ENCODE data around the gene PELI3.

PELI3 gene

GRCh38 chr11:66495401-66495854, 28.7 kb downstream of the PELI3 start:
- Histone ChIP-seq H3K4me1 (ENCODE audit: control insufficient read depth in 5 of 5, insufficient read depth in 5 of 5, low read length in 5 of 5) (no peaks in the 10 kb centered on the region), H3K9ac (ENCODE audit: low read length in 5 of 5) (no peak overlapping the region), H3K9me3 (ENCODE audit: control insufficient read depth in 5 of 5, low read length in 5 of 5) (no peaks in the 10 kb centered on the region), H3K27ac (ENCODE audit: low read depth, low read length) (no peak overlapping the region), H3K4me3 (ENCODE audit: low read depth in 1 of 5, low read length in 5 of 5) (no peak overlapping the region), H3K36me3 (ENCODE audit: control insufficient read depth in 5 of 5, insufficient read depth in 5 of 5, low read length in 5 of 5) (peaks cover 0 to 83% (median 46%) of the 10 kb centered on the region in 5 donors), H3K27me3 (ENCODE audit: control insufficient read depth in 5 of 5, insufficient read depth in 4 of 5, low read length in 5 of 5) (no peaks in the 10 kb centered on the region)

DNA sequence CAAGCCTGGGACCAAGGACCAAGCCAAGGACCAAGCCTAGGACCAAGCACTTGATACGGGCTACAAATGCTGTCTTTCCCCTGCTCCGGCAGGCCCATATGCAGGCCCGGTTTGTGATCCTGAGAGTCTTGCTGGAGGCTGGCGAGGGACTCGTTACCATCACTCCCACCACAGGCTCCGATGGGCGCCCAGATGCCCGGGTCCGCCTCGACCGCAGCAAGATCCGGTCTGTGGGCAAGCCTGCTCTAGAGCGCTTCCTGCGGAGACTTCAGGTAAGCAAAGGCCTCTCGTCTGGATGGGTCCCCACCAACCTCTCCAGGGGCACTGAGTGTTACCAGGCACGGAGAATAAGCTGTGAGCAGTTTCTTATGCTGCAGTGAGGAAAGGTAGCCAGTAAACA, 30.5 kb downstream of the PELI3 start:
- no peak overlapping the region for H3K9ac ChIP-seq (ENCODE audit: low read length in 5 of 5)
- H3K27ac ChIP-seq (ENCODE audit: low read depth, low read length): no peak overlapping the region
- no peaks in the 10 kb centered on the region for H3K27me3 ChIP-seq (ENCODE audit: control insufficient read depth in 5 of 5, insufficient read depth in 4 of 5, low read length in 5 of 5)
- H3K36me3 ChIP-seq (ENCODE audit: control insufficient read depth in 5 of 5, insufficient read depth in 5 of 5, low read length in 5 of 5): peaks cover 0 to 69% (median 39%) of the 10 kb centered on the region in 5 donors
- H3K4me1 ChIP-seq (ENCODE audit: control insufficient read depth in 5 of 5, insufficient read depth in 5 of 5, low read length in 5 of 5): no peaks in the 10 kb centered on the region
- no peaks in the 10 kb centered on the region for H3K9me3 ChIP-seq (ENCODE audit: control insufficient read depth in 5 of 5, low read length in 5 of 5)
- no peak overlapping the region for H3K4me3 ChIP-seq (ENCODE audit: low read depth in 1 of 5, low read length in 5 of 5)

DNA sequence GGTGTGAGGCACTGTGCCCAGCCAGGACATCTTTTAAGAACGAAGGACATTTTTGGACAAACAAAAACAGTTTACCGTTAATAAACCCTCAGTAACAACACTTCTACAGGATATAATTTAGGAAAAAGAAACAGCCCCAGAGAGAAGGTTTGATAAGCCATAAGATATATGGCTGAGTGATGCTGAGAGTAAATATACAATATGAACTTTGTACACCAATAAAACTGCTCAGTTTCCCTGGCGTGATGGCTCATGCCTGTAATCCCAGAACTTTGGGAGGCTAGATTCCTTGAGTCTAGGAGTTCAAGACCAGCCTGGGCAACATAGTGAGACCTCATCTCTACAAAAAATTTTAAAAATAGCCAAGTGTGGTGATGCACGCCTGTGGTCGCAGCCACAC, 31.8 kb downstream of the PELI3 start:
- Histone ChIP-seq H3K36me3 (ENCODE audit: control insufficient read depth in 5 of 5, insufficient read depth in 5 of 5, low read length in 5 of 5) (peaks cover 0 to 56% (median 27%) of the 10 kb centered on the region in 5 donors), H3K9ac (ENCODE audit: low read length in 5 of 5) (no peak overlapping the region)

DNA sequence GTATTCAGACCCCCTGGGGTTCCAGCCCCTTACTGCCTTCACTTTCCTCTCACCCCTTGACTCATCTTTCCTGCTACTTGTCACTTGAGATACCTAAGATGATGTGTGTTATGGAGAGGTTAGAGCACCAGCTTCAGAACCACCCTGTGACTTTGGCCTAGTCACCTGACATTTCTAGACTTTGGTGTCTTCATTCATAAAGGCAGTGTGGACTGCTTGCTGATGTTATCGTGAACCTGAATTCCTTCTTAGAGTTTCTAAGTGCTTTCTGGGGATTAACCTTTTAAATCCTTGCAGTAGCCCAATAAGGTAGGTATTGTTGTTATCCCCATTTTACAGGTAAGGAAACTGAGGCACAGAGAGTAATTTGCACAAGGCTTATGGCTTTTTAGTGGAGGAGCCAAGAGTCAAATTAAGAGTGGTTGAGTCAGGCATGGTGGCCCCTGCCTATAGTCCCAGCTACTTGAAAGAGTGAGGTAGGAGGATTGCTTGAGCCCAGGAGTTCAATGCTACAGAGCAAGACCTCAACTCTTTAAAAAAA, 38.6 kb downstream of the PELI3 start:
- H3K27ac ChIP-seq (ENCODE audit: low read depth, low read length): no peak overlapping the region
- H3K4me3 ChIP-seq (ENCODE audit: low read depth in 1 of 5, low read length in 5 of 5): no peak overlapping the region
- H3K36me3 ChIP-seq (ENCODE audit: control insufficient read depth in 5 of 5, insufficient read depth in 5 of 5, low read length in 5 of 5): peaks cover 3 to 25% (median 17%) of the 10 kb centered on the region in 5 donors
- H3K9me3 ChIP-seq (ENCODE audit: control insufficient read depth in 5 of 5, low read length in 5 of 5): no peaks in the 10 kb centered on the region
- no peaks in the 10 kb centered on the region for H3K27me3 ChIP-seq (ENCODE audit: control insufficient read depth in 5 of 5, insufficient read depth in 4 of 5, low read length in 5 of 5)
- no peak overlapping the region for H3K9ac ChIP-seq (ENCODE audit: low read length in 5 of 5)
- peaks cover 0 to 4% (median 3%) of the 10 kb centered on the region in 5 donors for H3K4me1 ChIP-seq (ENCODE audit: control insufficient read depth in 5 of 5, insufficient read depth in 5 of 5, low read length in 5 of 5)

More for the DNA sequence above, 31.8 kb downstream of the PELI3 start:
- Histone ChIP-seq H3K27ac (ENCODE audit: low read depth, low read length) (no peak overlapping the region), H3K4me1 (ENCODE audit: control insufficient read depth in 5 of 5, insufficient read depth in 5 of 5, low read length in 5 of 5) (no peaks in the 10 kb centered on the region), H3K27me3 (ENCODE audit: control insufficient read depth in 5 of 5, insufficient read depth in 4 of 5, low read length in 5 of 5) (no peaks in the 10 kb centered on the region), H3K4me3 (ENCODE audit: low read depth in 1 of 5, low read length in 5 of 5) (no peak overlapping the region), H3K9me3 (ENCODE audit: control insufficient read depth in 5 of 5, low read length in 5 of 5) (no peaks in the 10 kb centered on the region)

DNA sequence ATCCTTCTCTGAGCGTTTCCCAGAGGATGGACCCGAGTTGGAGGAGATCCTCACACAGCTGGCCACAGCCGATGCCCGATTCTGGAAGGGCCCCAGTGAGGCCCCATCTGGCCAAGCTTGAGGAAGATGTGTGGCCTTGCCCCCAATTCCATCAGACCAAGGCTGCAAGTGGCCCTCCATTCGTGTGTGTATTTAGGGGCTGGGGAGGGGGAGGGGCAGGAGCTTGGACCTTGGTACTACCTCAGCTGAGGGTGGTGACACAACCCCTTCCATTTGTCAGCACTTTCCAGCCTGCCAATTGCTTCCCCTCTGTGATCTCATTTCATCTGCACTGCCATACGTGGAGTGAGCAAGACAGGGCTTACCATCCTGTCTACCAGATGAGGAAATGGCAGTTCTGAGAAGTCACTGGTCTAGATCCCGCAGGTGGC, 42.4 kb downstream of the PELI3 start:
- no peak overlapping the region for H3K27ac ChIP-seq (ENCODE audit: low read depth, low read length)
- H3K9me3 ChIP-seq (ENCODE audit: control insufficient read depth in 5 of 5, low read length in 5 of 5): no peaks in the 10 kb centered on the region
- H3K9ac ChIP-seq (ENCODE audit: low read length in 5 of 5): no peak overlapping the region
- peaks cover 3 to 25% (median 18%) of the 10 kb centered on the region in 5 donors for H3K36me3 ChIP-seq (ENCODE audit: control insufficient read depth in 5 of 5, insufficient read depth in 5 of 5, low read length in 5 of 5)
- H3K4me1 ChIP-seq (ENCODE audit: control insufficient read depth in 5 of 5, insufficient read depth in 5 of 5, low read length in 5 of 5): peaks cover 3 to 15% (median 14%) of the 10 kb centered on the region in 5 donors
- no peak overlapping the region for H3K4me3 ChIP-seq (ENCODE audit: low read depth in 1 of 5, low read length in 5 of 5)
- H3K27me3 ChIP-seq (ENCODE audit: control insufficient read depth in 5 of 5, insufficient read depth in 4 of 5, low read length in 5 of 5): no peaks in the 10 kb centered on the region

DNA sequence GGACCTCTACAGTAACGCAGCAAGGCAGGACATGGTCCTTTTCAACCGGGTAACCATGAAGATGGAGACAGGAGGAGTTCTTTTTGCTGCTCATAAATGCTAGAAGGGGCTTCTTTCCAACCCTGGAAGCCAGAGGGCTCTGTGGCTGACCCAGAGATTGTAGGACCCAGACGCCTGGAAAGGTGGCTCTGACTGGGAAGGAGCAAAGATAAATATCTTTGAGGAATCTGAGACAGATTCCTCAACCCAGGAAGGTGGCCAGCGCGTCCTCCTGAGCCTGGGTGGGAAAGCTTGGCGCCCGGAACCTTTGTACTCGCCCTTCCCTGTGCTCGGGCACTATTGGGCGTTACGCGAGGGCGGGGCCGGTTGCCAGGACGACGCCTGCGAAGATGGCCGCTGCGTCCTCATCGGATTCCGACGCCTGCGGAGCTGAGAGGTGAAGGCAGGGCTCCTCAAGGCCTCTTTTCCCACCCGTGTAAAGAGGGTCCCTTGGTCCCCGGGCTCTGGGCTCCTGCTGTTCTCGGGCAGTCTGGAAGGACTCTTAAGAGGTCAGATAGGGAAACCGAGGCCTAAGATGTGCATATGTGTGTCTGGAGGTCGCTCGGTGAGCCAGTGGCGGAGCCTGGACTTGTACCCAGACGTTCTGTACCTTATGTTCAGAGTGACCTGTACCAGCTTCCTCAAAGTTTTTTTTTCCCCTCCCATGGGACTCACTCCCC, 43.7 kb downstream of the PELI3 start, which contains the start of gene BBS1:
Gene BBS1 (plus strand): TSS at position 365 of the 719 bp plus-strand sequence. CDS start 25 bp downstream, at position 390.
- peak within 1 kb of the TSS; percentile 37 for H3K27ac ChIP-seq (ENCODE audit: low read depth, low read length)
- peaks cover 3 to 15% (median 14%) of the 10 kb centered on the region in 5 donors for H3K4me1 ChIP-seq (ENCODE audit: control insufficient read depth in 5 of 5, insufficient read depth in 5 of 5, low read length in 5 of 5)

DNA sequence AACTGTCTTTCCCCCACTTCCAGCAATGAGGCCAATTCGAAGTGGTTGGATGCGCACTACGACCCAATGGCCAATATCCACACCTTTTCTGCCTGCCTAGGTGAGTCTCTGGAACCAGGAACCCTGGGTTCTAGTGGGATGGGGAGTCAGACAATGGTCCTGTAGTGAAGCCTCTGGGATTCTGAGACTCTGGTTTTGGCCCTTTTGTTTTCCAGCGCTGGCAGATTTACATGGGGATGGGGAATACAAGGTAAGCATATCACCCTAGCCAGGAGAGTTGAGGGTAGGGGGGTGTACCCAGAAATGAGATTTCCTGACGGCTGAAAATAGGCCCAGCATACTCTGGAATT, 44.3 kb downstream of the PELI3 start:
- Histone ChIP-seq H3K36me3 (ENCODE audit: control insufficient read depth in 5 of 5, insufficient read depth in 5 of 5, low read length in 5 of 5) (peaks cover 0 to 28% (median 15%) of the 10 kb centered on the region in 5 donors), H3K4me1 (ENCODE audit: control insufficient read depth in 5 of 5, insufficient read depth in 5 of 5, low read length in 5 of 5) (peaks cover 3 to 15% (median 14%) of the 10 kb centered on the region in 5 donors), H3K9ac (ENCODE audit: low read length in 5 of 5) (peak overlapping the region; percentile 70 to 88 (median 78)), H3K4me3 (ENCODE audit: low read depth in 1 of 5, low read length in 5 of 5) (peak overlapping the region; percentile 90 to 99 (median 97)), H3K9me3 (ENCODE audit: control insufficient read depth in 5 of 5, low read length in 5 of 5) (no peaks in the 10 kb centered on the region), H3K27me3 (ENCODE audit: control insufficient read depth in 5 of 5, insufficient read depth in 4 of 5, low read length in 5 of 5) (no peaks in the 10 kb centered on the region), H3K27ac (ENCODE audit: low read depth, low read length) (peak overlapping the region; percentile 37)

More for the DNA sequence above, 43.7 kb downstream of the PELI3 start, which contains the start of gene BBS1:
- Histone ChIP-seq H3K4me3 (ENCODE audit: low read depth in 1 of 5, low read length in 5 of 5) (peak within 1 kb of the TSS; percentile 90 to 99 (median 97)), H3K27me3 (ENCODE audit: control insufficient read depth in 5 of 5, insufficient read depth in 4 of 5, low read length in 5 of 5) (no peaks in the 10 kb centered on the region), H3K9me3 (ENCODE audit: control insufficient read depth in 5 of 5, low read length in 5 of 5) (no peaks in the 10 kb centered on the region), H3K36me3 (ENCODE audit: control insufficient read depth in 5 of 5, insufficient read depth in 5 of 5, low read length in 5 of 5) (peaks cover 1 to 25% (median 12%) of the 10 kb centered on the region in 5 donors), H3K9ac (ENCODE audit: low read length in 5 of 5) (peak within 1 kb of the TSS; percentile 70 to 88 (median 78))

- Histone ChIP-seq H3K9me3 (ENCODE audit: control insufficient read depth in 5 of 5, low read length in 5 of 5) (no peaks in the 10 kb centered on the region), H3K27me3 (ENCODE audit: control insufficient read depth in 5 of 5, insufficient read depth in 4 of 5, low read length in 5 of 5) (no peaks in the 10 kb centered on the region), H3K4me1 (ENCODE audit: control insufficient read depth in 5 of 5, insufficient read depth in 5 of 5, low read length in 5 of 5) (no peaks in the 10 kb centered on the region), H3K9ac (ENCODE audit: low read length in 5 of 5) (no peak overlapping the region), H3K36me3 (ENCODE audit: control insufficient read depth in 5 of 5, insufficient read depth in 5 of 5, low read length in 5 of 5) (peaks cover 7 to 71% (median 49%) of the 10 kb centered on the region in 5 donors), H3K27ac (ENCODE audit: low read depth, low read length) (no peak overlapping the region), H3K4me3 (ENCODE audit: low read depth in 1 of 5, low read length in 5 of 5) (no peak overlapping the region)
These were observed 56.9 kb downstream of the PELI3 start for GRCh38 chr11:66523611-66524010.

DNA sequence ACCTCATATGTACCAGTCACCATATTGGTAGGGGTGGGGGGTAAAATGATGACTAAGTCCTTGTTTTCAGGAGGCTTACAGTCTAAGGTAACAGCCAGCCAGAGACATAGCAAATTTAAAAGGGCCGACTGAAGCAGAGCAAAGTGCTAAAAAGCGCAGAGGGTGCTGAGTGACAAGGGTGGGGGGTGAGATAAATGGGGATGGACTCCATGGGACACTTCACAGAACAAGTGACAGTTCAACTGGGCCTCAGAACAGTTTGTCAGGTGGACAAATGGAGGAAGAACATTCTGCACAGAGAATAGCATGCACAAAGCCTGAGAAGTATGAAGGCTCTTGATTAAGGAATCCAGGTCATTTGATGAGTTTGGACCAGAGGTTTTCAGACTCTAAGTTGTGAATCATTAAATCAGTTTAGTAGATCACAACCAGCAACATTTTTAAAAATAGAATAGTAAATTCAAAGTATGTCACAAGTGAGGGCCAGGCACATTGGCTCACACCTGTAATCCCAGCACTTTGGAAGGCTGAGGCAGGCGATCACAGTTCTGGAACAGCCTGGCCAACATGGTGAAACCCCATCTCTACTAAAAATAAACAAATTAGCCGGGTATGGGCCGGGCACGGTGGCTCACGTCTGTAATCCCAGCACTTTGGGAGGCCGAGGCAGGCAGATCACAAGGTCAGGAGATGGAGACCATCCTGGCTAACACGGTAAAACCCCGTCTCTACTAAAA, 57.8 kb downstream of the PELI3 start:
- no peak overlapping the region for H3K9ac ChIP-seq (ENCODE audit: low read length in 5 of 5)
- no peak overlapping the region for H3K27ac ChIP-seq (ENCODE audit: low read depth, low read length)
- no peaks in the 10 kb centered on the region for H3K4me1 ChIP-seq (ENCODE audit: control insufficient read depth in 5 of 5, insufficient read depth in 5 of 5, low read length in 5 of 5)
- no peaks in the 10 kb centered on the region for H3K9me3 ChIP-seq (ENCODE audit: control insufficient read depth in 5 of 5, low read length in 5 of 5)
- no peaks in the 10 kb centered on the region for H3K27me3 ChIP-seq (ENCODE audit: control insufficient read depth in 5 of 5, insufficient read depth in 4 of 5, low read length in 5 of 5)
- H3K36me3 ChIP-seq (ENCODE audit: control insufficient read depth in 5 of 5, insufficient read depth in 5 of 5, low read length in 5 of 5): peaks cover 7 to 68% (median 48%) of the 10 kb centered on the region in 5 donors
- H3K4me3 ChIP-seq (ENCODE audit: low read depth in 1 of 5, low read length in 5 of 5): no peak overlapping the region

Measured in subcutaneous abdominal adipose tissue (tissue), 5 donors.